PC-3 (cell line): Measurements from ENCODE around the gene SCG2. TPM values are rescaled to one million over a fixed set of nuclear protein-coding genes. Genes with fewer than 3 reads are reported as not detected.
A peak's percentile ranks its signal among the peaks of the same experiment; 100 is the strongest.

ENCODE experiments used
- ATAC-seq: fragments of 200-7000 bp; cut with Tn5 transposase; 2 replicates; pipeline ENCODE4 v1.9.1; 2020; ENCODE audit warnings: mild to moderate bottlenecking, moderate library complexity
- Bru-seq: library from RNA; stranded (reverse); fragments of 400-500 nt; gene quantifications from one replicate; lab custom pipeline; 2021; lab: Mats Ljungman, UMichigan
- BruChase-seq, 2 experiments: library from RNA; stranded (reverse); fragments of 400-500 nt; gene quantifications; one replicate each; lab custom pipeline; 2021; lab: Mats Ljungman, UMichigan
- BruUV-seq: library from RNA; stranded (reverse); fragments of 400-500 nt; replicated peaks from 2 replicates; lab custom pipeline; 2021; lab: Mats Ljungman, UMichigan
- CTCF ChIA-PET: fragments of 300-600 bp; sonication (Branson Sonifier 250); formaldehyde crosslinking; loops from one replicate; lab custom pipeline; 2022; ENCODE audit warnings: antibody characterized with exemption; lab: Charles Lee
- POLR2A ChIA-PET: fragments of 300-600 bp; sonication (Branson Sonifier 250); formaldehyde crosslinking; loops from one replicate; lab custom pipeline; 2022; ENCODE audit warnings: antibody characterized with exemption; ENCODE audit not compliant: unreplicated experiment; lab: Charles Lee
- DNase-seq: peaks from one replicate; pipeline ENCODE4 v3.0.0-alpha.2; 2015
- H2AFZ ChIP-seq: fragments of 300-600 bp; sonication (generic); 2 replicates; pipeline ENCODE4 v1.6.0; 2016; ENCODE audit warnings: antibody characterized with exemption, low read length
- H3F3A ChIP-seq: fragments of 300-600 bp; sonication (generic); one replicate; pipeline ENCODE4 v1.6.0; 2017; ENCODE audit warnings: antibody characterized with exemption, low read length, control low read depth, mild to moderate bottlenecking; ENCODE audit not compliant: unreplicated experiment
- H3K27ac ChIP-seq: fragments of 300-600 bp; sonication (generic); 2 replicates; pipeline ENCODE4 v1.5.1; 2016; ENCODE audit warnings: mild to moderate bottlenecking, low read length
- H3K27me3 ChIP-seq: fragments of 300-600 bp; sonication (generic); 2 replicates; pipeline ENCODE4 v1.6.1; 2016; ENCODE audit warnings: low read length, mixed read lengths
- H3K36me3 ChIP-seq: fragments of 300-600 bp; sonication (generic); 2 replicates; pipeline ENCODE4 v1.6.1; 2016; ENCODE audit warnings: low read depth, mixed run types, low read length, mixed read lengths
- H3K4me1 ChIP-seq: fragments of 300-600 bp; sonication (generic); 2 replicates; pipeline ENCODE4 v1.5.1; 2016; ENCODE audit warnings: low read length; ENCODE audit not compliant: insufficient read depth
- H3K4me2 ChIP-seq: fragments of 300-600 bp; sonication (generic); 2 replicates; pipeline ENCODE4 v1.6.0; 2016; ENCODE audit warnings: low read length
- H3K4me3 ChIP-seq: fragments of 300-600 bp; sonication (generic); 2 replicates; pipeline ENCODE4 v1.5.1; 2016; ENCODE audit warnings: mild to moderate bottlenecking, low read length, mixed read lengths
- H3K79me2 ChIP-seq: fragments of 300-600 bp; sonication (generic); 2 replicates; pipeline ENCODE4 v1.6.1; 2017; ENCODE audit warnings: low read length, mixed read lengths
- H3K9ac ChIP-seq: fragments of 300-600 bp; sonication (generic); 2 replicates; pipeline ENCODE4 v1.6.0; 2016; ENCODE audit warnings: mild to moderate bottlenecking, low read length
- H3K9me2 ChIP-seq: fragments of 300-600 bp; sonication (generic); replicated peaks from 2 replicates; pipeline ENCODE4 v1.6.1; 2016; ENCODE audit warnings: mixed run types, low read length, mixed read lengths
- H3K9me3 ChIP-seq: fragments of 300-600 bp; sonication (generic); 2 replicates; pipeline ENCODE4 v1.6.1; 2016; ENCODE audit warnings: low read length, mixed read lengths
- H4K20me1 ChIP-seq: fragments of 300-600 bp; sonication (generic); 2 replicates; pipeline ENCODE4 v1.6.1; 2016; ENCODE audit warnings: low read length, mixed read lengths
- EZH2 ChIP-seq: fragments of 300-600 bp; sonication (generic); IDR thresholded peaks from one replicate; pipeline ENCODE4 v1.6.1; 2017; ENCODE audit warnings: antibody characterized with exemption, mild to moderate bottlenecking, low read length; ENCODE audit not compliant: unreplicated experiment
- EZH2phosphoT487 ChIP-seq: fragments of 300-600 bp; sonication (generic); IDR thresholded peaks from 2 replicates; pipeline ENCODE4 v1.6.1; 2018; ENCODE audit warnings: mild to moderate bottlenecking, antibody characterized with exemption, low read length, borderline replicate concordance
- intact Hi-C: fragments of 100-400 bp; cut with micrococcal nuclease; formaldehyde crosslinking; loops from 2 replicates; pipeline ENCODE4 v1.9.0; 2023
- long read RNA-seq: library from polyadenylated mRNA; unstranded; transcript quantifications from one replicate; pipeline ENCODE4 v2.0.0, GENCODE V29; 2021; ENCODE audit not compliant: unreplicated experiment
- total RNA-seq: library from RNA; depleted of rRNA; stranded (reverse); fragments of >200 nt; gene quantifications from 2 replicates; pipeline ENCODE4 v1.2.3, GENCODE V29; 2014; rRNA removed
- TF ChIP-seq, protein P1 (sequence below): fragments of 300-600 bp; sonication (generic); conservative IDR thresholded peaks from 2 replicates; pipeline ENCODE4 v1.5.1; 2017; ENCODE audit warnings: antibody characterized with exemption, low read depth, mild to moderate bottlenecking, low read length

SCG2 gene, protein sequence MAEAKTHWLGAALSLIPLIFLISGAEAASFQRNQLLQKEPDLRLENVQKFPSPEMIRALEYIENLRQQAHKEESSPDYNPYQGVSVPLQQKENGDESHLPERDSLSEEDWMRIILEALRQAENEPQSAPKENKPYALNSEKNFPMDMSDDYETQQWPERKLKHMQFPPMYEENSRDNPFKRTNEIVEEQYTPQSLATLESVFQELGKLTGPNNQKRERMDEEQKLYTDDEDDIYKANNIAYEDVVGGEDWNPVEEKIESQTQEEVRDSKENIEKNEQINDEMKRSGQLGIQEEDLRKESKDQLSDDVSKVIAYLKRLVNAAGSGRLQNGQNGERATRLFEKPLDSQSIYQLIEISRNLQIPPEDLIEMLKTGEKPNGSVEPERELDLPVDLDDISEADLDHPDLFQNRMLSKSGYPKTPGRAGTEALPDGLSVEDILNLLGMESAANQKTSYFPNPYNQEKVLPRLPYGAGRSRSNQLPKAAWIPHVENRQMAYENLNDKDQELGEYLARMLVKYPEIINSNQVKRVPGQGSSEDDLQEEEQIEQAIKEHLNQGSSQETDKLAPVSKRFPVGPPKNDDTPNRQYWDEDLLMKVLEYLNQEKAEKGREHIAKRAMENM
- total RNA-seq (0.51 and 0.98 TPM in 2 replicates), Bru-seq, nascent RNA (percentile 27 among the genes with signal in this experiment), BruChase-seq, experiment 1, labeled RNA remaining after a 6-hour chase (percentile 58 among the genes with signal in this experiment), BruChase-seq, experiment 2, labeled RNA remaining after a 2-hour chase (percentile 45 among the genes with signal in this experiment)
- long read RNA-seq: 0 reads

DNA sequence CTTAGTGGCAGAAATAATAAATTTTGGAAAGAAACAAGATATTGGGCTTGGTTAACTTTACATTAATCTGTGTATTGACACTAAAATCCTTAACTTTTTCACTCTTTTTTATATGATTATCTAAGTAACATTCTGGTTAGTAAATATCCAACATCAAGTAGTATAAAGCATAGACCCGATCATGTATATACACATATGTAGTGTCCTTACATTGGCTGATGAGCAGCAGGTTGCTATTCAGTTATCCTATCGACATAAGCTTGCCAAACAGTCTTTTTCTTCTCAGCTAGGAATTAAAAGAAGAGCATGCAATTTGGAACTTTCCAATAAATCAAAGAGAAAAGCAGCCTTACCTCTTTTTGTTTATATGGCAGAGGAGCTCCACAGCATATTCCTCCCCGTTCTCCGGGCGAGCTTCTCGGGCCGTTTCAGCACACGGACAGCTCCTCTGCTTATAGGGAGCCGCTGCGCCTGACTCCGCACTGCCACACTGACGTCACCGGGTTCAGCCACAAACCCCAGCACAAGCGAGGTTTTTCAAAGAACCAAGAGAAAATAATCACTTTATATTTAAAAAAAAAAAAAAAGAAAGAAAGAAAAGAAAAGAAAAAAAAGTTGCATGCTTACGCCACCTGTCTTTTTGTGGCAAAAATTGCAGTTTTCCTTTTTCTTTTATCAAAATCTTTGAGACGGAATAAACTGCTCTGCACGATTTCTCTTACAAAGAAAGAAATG, at the start of gene SCG2:
SCG2 (minus strand) TSS at position 430 of the 735 bp plus-strand sequence. CDS start 3,079 bp downstream, outside the sequence.
- no peak within 1 kb of the TSS for H3K4me3 ChIP-seq
- no peaks in the 10 kb centered on the region for H3K9me2 ChIP-seq
- peak within 1 kb of the TSS; percentile 63; the same call in 1 of the 2 replicates for H2AFZ ChIP-seq
- H3K4me1 ChIP-seq: peaks cover 14% of the 10 kb centered on the region
- ATAC-seq: peak; percentile 98
- CTCF ChIA-PET: interaction anchor here (0.6 to 1.1 kb wide), 4 partner anchors 17 to 123 kb away, joined by 3 to 8 read pairs (median 3); no protein-coding TSS in a partner anchor
- H3K36me3 ChIP-seq: no peaks in the 10 kb centered on the region
- no peaks in the 10 kb centered on the region for H3F3A ChIP-seq
- BruUV-seq: no TSS peak
- TF ChIP-seq, protein P1, sequence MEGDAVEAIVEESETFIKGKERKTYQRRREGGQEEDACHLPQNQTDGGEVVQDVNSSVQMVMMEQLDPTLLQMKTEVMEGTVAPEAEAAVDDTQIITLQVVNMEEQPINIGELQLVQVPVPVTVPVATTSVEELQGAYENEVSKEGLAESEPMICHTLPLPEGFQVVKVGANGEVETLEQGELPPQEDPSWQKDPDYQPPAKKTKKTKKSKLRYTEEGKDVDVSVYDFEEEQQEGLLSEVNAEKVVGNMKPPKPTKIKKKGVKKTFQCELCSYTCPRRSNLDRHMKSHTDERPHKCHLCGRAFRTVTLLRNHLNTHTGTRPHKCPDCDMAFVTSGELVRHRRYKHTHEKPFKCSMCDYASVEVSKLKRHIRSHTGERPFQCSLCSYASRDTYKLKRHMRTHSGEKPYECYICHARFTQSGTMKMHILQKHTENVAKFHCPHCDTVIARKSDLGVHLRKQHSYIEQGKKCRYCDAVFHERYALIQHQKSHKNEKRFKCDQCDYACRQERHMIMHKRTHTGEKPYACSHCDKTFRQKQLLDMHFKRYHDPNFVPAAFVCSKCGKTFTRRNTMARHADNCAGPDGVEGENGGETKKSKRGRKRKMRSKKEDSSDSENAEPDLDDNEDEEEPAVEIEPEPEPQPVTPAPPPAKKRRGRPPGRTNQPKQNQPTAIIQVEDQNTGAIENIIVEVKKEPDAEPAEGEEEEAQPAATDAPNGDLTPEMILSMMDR: peak; percentile 33
- TF ChIP-seq EZH2phosphoT487: no peak
- TF ChIP-seq EZH2: no peak
- DNase-seq: peak; percentile 74
- POLR2A ChIA-PET: interaction anchor here (0.7 kb wide), 2 partner anchors 38 to 320 kb away, joined by 6 to 26 read pairs; no protein-coding TSS in a partner anchor
- H3K27ac ChIP-seq: no peak within 1 kb of the TSS
- no peaks in the 10 kb centered on the region for H3K79me2 ChIP-seq
- H3K9ac ChIP-seq: no peak within 1 kb of the TSS
- intact Hi-C loops: loop anchor here (1.0 to 10.0 kb wide), 5 partner anchors 40 to 627 kb away; no protein-coding TSS in a partner anchor
- peak within 1 kb of the TSS; percentile 64 for H3K4me2 ChIP-seq
- H4K20me1 ChIP-seq: no peaks in the 10 kb centered on the region
- no peaks in the 10 kb centered on the region for H3K27me3 ChIP-seq
- H3K9me3 ChIP-seq: no peaks in the 10 kb centered on the region

DNA sequence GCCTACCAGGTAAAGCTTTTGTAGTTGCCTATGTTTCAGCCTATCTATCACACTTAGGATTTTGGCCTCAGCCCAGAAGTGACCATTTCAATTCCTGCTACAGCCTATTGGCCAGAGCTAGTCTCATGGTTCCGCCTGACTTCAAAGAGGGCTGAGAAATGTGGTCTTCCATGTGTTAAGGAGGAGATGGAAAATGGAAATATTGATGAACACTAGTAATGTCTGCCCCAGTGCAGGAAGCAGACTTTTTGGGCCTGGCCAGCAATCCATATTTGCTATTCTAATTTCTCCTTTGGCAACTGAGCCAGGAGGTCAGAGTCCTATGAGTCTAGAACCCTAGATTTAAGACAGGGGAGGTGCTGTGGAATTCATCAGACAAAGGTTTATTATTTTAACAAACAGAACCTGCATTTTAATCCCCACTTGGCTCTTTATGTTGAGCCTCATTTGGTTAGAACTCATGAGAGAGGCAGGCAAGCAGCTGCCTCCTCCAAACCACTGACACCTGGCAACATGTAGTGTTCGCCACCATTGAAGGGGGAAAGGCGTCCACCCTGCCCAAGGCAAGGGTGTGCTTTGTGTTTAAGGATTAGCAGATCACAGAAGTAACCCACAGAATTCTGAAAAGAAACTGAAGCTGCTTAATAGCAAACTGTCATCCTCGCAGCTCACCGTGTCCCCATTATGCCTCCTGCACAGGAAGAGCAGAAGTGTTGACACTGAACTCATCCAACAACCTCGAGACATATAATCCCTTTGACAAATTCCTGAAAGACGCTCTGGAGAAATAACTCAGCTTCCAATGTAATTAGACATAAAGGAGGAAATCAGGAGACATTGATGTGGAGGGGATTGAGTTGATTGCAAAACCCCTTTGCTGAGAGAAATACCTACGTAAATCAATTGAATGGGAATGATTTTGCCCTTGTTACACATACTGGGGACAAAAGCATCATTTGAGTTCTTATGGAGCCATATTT, 47.7 kb upstream of the SCG2 start:
- Histone ChIP-seq H3K9me2 (no peaks in the 10 kb centered on the region), H3F3A (no peaks in the 10 kb centered on the region), H3K4me3 (no peak overlapping the region), H3K9ac (no peak overlapping the region), H3K27me3 (no peaks in the 10 kb centered on the region), H3K36me3 (no peaks in the 10 kb centered on the region), H3K9me3 (no peaks in the 10 kb centered on the region), H3K27ac (no peak overlapping the region), H3K79me2 (no peaks in the 10 kb centered on the region), H2AFZ (no peak overlapping the region), H4K20me1 (no peaks in the 10 kb centered on the region), H3K4me1 (no peaks in the 10 kb centered on the region), H3K4me2 (no peak overlapping the region)
- DNase-seq: no peak
- CTCF ChIA-PET: no interaction called here
- POLR2A ChIA-PET: no interaction called here
- ATAC-seq: no peak
- BruUV-seq: no TSS peak
- no peak for TF ChIP-seq EZH2
- TF ChIP-seq, protein P1: no peak
- TF ChIP-seq EZH2phosphoT487: no peak
- intact Hi-C loops: no loop called here
